Fibroblast of the conjunctiva (primary cell): ENCODE measurements around the gene DNHD1.

Experiments used
- DNase-seq: peaks from one replicate; pipeline ENCODE4 v3.0.0-alpha.2; 2010; ENCODE audit warnings: low read depth

Gene DNHD1

GRCh38 chr11:6612213-6613041, 115.3 kb downstream of the DNHD1 start, which contains the start of gene TAF10:
Gene TAF10 (minus strand): TSS chr11:6612216. CDS start chr11:6612189, 27 bp downstream.
- DNase-seq, result peak; percentile 92

- DNase-seq, result no peak
Measured at GRCh38 chr11:6613496-6613895, 116.4 kb downstream of the DNHD1 start.

GRCh38 chr11:6614446-6614845, 117.4 kb downstream of the DNHD1 start:
- DNase-seq, result no peak

- DNase-seq, result no peak
Measured at GRCh38 chr11:6615046-6615445, 118.0 kb downstream of the DNHD1 start.

- no peak for DNase-seq
Measured at GRCh38 chr11:6615882-6616585, 119.0 kb downstream of the DNHD1 start.

GRCh38 chr11:6616596-6617250, 119.6 kb downstream of the DNHD1 start:
- no peak for DNase-seq

- no peak for DNase-seq
Measured at GRCh38 chr11:6617315-6617781, 120.3 kb downstream of the DNHD1 start.

- peak; percentile 43 for DNase-seq
Measured at GRCh38 chr11:6618117-6619003, 121.3 kb downstream of the DNHD1 start.

GRCh38 chr11:6619004-6619745, 122.1 kb downstream of the DNHD1 start, which contains the start of gene TPP1:
Gene TPP1 (minus strand): TSS chr11:6619422. CDS start chr11:6619400, 22 bp downstream.
- peak; percentile 90 for DNase-seq

GRCh38 chr11:6620636-6621035, 123.6 kb downstream of the DNHD1 start:
- no peak for DNase-seq
